PFSK-1 (cell line): Measurements from ENCODE around the gene KANSL1L.

ENCODE experiments used
- POLR2AphosphoS5 ChIP-seq: IDR thresholded peaks from 2 replicates; pipeline ENCODE4 v1.6.1; 2012; ENCODE audit warnings: low read depth, mild to moderate bottlenecking, control low read depth, low read length, moderate library complexity
- SIN3A ChIP-seq: IDR thresholded peaks from 2 replicates; pipeline ENCODE4 v1.6.1; 2012; ENCODE audit warnings: mild to moderate bottlenecking, low read length, moderate library complexity, borderline replicate concordance; ENCODE audit not compliant: insufficient read depth
- TAF1 ChIP-seq: IDR thresholded peaks from 2 replicates; pipeline ENCODE4 v1.6.1; 2012; ENCODE audit warnings: low read length, control low read depth, borderline replicate concordance; ENCODE audit not compliant: insufficient read depth
- TF ChIP-seq, protein P1 (sequence below), 2 experiments: IDR thresholded peaks; 2 replicates each; pipeline versions ENCODE4 v1.6.1 to v1.8.0; 2011 to 2012; ENCODE audit warnings: low read depth in 2 of 2, low read length in 2 of 2, control low read depth in 1 of 2, inconsistent platforms in 1 of 2, mild to moderate bottlenecking in 1 of 2, moderate library complexity in 1 of 2; ENCODE audit not compliant: insufficient read depth in 1 of 2

DNA sequence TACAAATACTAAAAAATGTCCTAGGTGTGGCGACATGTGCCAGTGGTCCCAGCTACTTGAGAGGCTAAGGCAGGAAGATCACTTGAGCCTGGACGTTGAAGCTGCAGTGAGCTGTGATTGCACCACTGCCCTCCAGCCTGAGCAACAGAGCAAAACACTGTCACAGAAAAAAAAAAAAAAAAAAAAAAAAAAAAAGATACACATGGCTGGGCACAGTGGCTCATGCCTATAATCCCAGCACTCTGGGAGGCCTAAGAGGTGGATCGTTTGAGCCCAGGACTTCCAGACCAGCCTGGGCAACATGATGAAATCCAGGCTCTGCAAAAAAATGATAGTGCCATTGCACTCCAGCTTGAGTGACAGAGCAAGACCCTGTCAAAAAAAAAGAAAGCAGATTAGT lies 13.7 kb downstream of the KANSL1L start:
- no peak for TF ChIP-seq TAF1
- TF ChIP-seq POLR2AphosphoS5, result no peak
- no peak for TF ChIP-seq SIN3A
- TF ChIP-seq, protein P1, sequence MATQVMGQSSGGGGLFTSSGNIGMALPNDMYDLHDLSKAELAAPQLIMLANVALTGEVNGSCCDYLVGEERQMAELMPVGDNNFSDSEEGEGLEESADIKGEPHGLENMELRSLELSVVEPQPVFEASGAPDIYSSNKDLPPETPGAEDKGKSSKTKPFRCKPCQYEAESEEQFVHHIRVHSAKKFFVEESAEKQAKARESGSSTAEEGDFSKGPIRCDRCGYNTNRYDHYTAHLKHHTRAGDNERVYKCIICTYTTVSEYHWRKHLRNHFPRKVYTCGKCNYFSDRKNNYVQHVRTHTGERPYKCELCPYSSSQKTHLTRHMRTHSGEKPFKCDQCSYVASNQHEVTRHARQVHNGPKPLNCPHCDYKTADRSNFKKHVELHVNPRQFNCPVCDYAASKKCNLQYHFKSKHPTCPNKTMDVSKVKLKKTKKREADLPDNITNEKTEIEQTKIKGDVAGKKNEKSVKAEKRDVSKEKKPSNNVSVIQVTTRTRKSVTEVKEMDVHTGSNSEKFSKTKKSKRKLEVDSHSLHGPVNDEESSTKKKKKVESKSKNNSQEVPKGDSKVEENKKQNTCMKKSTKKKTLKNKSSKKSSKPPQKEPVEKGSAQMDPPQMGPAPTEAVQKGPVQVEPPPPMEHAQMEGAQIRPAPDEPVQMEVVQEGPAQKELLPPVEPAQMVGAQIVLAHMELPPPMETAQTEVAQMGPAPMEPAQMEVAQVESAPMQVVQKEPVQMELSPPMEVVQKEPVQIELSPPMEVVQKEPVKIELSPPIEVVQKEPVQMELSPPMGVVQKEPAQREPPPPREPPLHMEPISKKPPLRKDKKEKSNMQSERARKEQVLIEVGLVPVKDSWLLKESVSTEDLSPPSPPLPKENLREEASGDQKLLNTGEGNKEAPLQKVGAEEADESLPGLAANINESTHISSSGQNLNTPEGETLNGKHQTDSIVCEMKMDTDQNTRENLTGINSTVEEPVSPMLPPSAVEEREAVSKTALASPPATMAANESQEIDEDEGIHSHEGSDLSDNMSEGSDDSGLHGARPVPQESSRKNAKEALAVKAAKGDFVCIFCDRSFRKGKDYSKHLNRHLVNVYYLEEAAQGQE (IDR thresholded peaks at IDR 0.05; ENCODE audit: insufficient read depth in 1 of 2, low read depth in 2 of 2, low read length in 2 of 2), result no peak
